CD14-positive monocyte (primary cell): ENCODE data around the gene SASH1. TPM values are rescaled to one million over a fixed set of nuclear protein-coding genes. Genes with fewer than 3 reads are reported as not detected.

Experiments
- DNase-seq, 3 donors: peaks; one replicate each; pipeline ENCODE4 v3.0.0-alpha.2; 2011 to 2022
- H2AFZ ChIP-seq: 2 replicates; pipeline ENCODE4 v1.6.0; 2012; ENCODE audit warnings: mild to moderate bottlenecking, low read depth, low read length, inconsistent platforms; ENCODE audit not compliant: insufficient read depth, poor library complexity, severe bottlenecking
- H3K27ac ChIP-seq, 2 donors: 1 replicate in 1 of 2; 2 replicates in 1 of 2; pipeline ENCODE4 v1.5.1; 2012 to 2013; ENCODE audit warnings: low read length in 2 of 2, control low read depth in 1 of 2, inconsistent platforms in 1 of 2, low read depth in 1 of 2, mild to moderate bottlenecking in 1 of 2
- H3K27me3 ChIP-seq, 2 donors: one replicate each; pipeline versions ENCODE4 v1.6.0 to v1.6.1; 2011 to 2013; ENCODE audit warnings: low read length in 2 of 2; ENCODE audit not compliant: control insufficient read depth in 2 of 2, insufficient read depth in 2 of 2
- H3K36me3 ChIP-seq, 2 donors: replicated peaks in 1 of 2; 1 replicate in 1 of 2; 2 replicates in 1 of 2; pipeline versions ENCODE4 v1.5.1 to v1.6.1; 2012 to 2013; ENCODE audit warnings: low read length in 2 of 2, control low read depth in 1 of 2, inconsistent platforms in 1 of 2, mild to moderate bottlenecking in 1 of 2; ENCODE audit not compliant: insufficient read depth in 2 of 2, control insufficient read depth in 1 of 2
- H3K4me1 ChIP-seq, 2 donors: 1 replicate in 1 of 2; 2 replicates in 1 of 2; pipeline versions ENCODE4 v1.5.1 to v1.6.1; 2012 to 2013; ENCODE audit warnings: low read length in 2 of 2, control low read depth in 1 of 2, inconsistent platforms in 1 of 2, mild to moderate bottlenecking in 1 of 2, moderate library complexity in 1 of 2; ENCODE audit not compliant: insufficient read depth in 2 of 2, control insufficient read depth in 1 of 2
- H3K4me2 ChIP-seq: replicated peaks from 2 replicates; pipeline ENCODE3; 2012; ENCODE audit warnings: low read length, moderate library complexity, mild to moderate bottlenecking; ENCODE audit not compliant: poor library complexity, severe bottlenecking; ENCODE audit errors: extremely low read depth
- H3K4me3 ChIP-seq, 3 experiments: fragments of 200-600 bp in 1 of 3; sonication (generic) in 1 of 3; replicated peaks in 1 of 3; 1 replicate in 2 of 3; 2 replicates in 1 of 3; pipeline ENCODE4 v1.5.1; 2011 to 2013; ENCODE audit warnings: low read length in 3 of 3, mild to moderate bottlenecking in 3 of 3, control low read depth in 2 of 3, low read depth in 2 of 3, inconsistent platforms in 1 of 3, moderate library complexity in 1 of 3
- H3K79me2 ChIP-seq: 2 replicates; pipeline ENCODE4 v1.6.0; 2012; ENCODE audit warnings: mild to moderate bottlenecking, control low read depth, inconsistent platforms, low read length, moderate library complexity; ENCODE audit not compliant: insufficient read depth
- H3K9ac ChIP-seq: 2 replicates; pipeline ENCODE4 v1.6.0; 2017; ENCODE audit warnings: low read length, mild to moderate bottlenecking; ENCODE audit not compliant: insufficient read depth, poor library complexity, severe bottlenecking
- H3K9me3 ChIP-seq, 2 donors: replicated peaks in 1 of 2; 1 replicate in 1 of 2; 2 replicates in 1 of 2; pipeline versions ENCODE4 v1.5.1 to v1.6.1; 2012 to 2013; ENCODE audit warnings: low read length in 2 of 2, control low read depth in 1 of 2; ENCODE audit not compliant: control insufficient read depth in 1 of 2, insufficient read depth in 1 of 2
- H4K20me1 ChIP-seq: 2 replicates; pipeline ENCODE4 v1.6.0; 2012; ENCODE audit warnings: mild to moderate bottlenecking, low read length, control low read depth, moderate library complexity; ENCODE audit not compliant: insufficient read depth
- H3K27ac Mint-ChIP-seq, 7 donors: one replicate each; pipeline ENCODE4 v1.8.0; 2020; ENCODE audit warnings: mild to moderate bottlenecking in 7 of 7, mixed read lengths in 7 of 7, moderate library complexity in 6 of 7, inconsistent platforms in 2 of 7
- H3K27me3 Mint-ChIP-seq, 3 donors: one replicate each; pipeline ENCODE4 v1.8.0; 2021 to 2022; ENCODE audit warnings: low read depth in 3 of 3, mild to moderate bottlenecking in 3 of 3, mixed read lengths in 3 of 3, moderate library complexity in 3 of 3, inconsistent platforms in 1 of 3
- H3K36me3 Mint-ChIP-seq, 2 donors: one replicate each; pipeline ENCODE4 v1.8.0; 2020; ENCODE audit warnings: mixed read lengths in 2 of 2, inconsistent platforms in 1 of 2, mild to moderate bottlenecking in 1 of 2
- H3K4me1 Mint-ChIP-seq: one replicate; pipeline ENCODE4 v1.8.0; 2020; ENCODE audit warnings: mild to moderate bottlenecking, mixed read lengths
- H3K4me3 Mint-ChIP-seq, 2 donors: one replicate each; pipeline ENCODE4 v1.8.0; 2020; ENCODE audit warnings: mild to moderate bottlenecking in 2 of 2, mixed read lengths in 2 of 2, moderate library complexity in 1 of 2
- H3K9me3 Mint-ChIP-seq, 7 donors: one replicate each; pipeline ENCODE4 v1.8.0; 2020 to 2022; ENCODE audit warnings: mixed read lengths in 7 of 7, mild to moderate bottlenecking in 6 of 7, moderate library complexity in 6 of 7, inconsistent platforms in 2 of 7
- CTCF ChIP-seq: fragments of 200-600 bp; IDR thresholded peaks from one replicate; pipeline ENCODE4 v1.8.0; 2022; ENCODE audit warnings: antibody characterized with exemption, mild to moderate bottlenecking
- WGBS: methylation state at CpG from one replicate; pipeline ENCODE4 v1.1.5; 2013; ENCODE audit warnings: missing lambda C conversion rate; ENCODE audit not compliant: insufficient coverage; 5-methylcytosine and 5-hydroxymethylcytosine counted together
- intact Hi-C, 2 donors: fragments of 100-400 bp; cut with micrococcal nuclease; formaldehyde crosslinking; loops; one replicate each; pipeline versions ENCODE4 v1.15.0 to v1.15.1; 2023
- polyA plus RNA-seq, 3 donors: library from polyadenylated mRNA; depleted of rRNA in 1 of 3; unstranded in 2 of 3; stranded (reverse) in 1 of 3; fragments of 300-500 nt in 2 of 3; fragments of >200 nt in 1 of 3; fragmentation: Illumina TruSeq in 2 of 3; gene quantifications; 1 replicate in 2 of 3; 2 replicates in 1 of 3; pipeline ENCODE4 v1.2.3, GENCODE V29; 2012 to 2021

SASH1 gene
- polyA plus RNA-seq, 3 donors: 0.90 to 5.1 (median 4.7) TPM

- Histone ChIP-seq H3K36me3 (no peaks in the 10 kb centered on the region), H2AFZ (no peak overlapping the region), H3K4me3 (no peak overlapping the region), H3K27me3 (no peaks in the 10 kb centered on the region), H3K9ac (no peak overlapping the region), H3K79me2 (no peaks in the 10 kb centered on the region), H3K27ac (no peak overlapping the region), H4K20me1 (no peaks in the 10 kb centered on the region), H3K4me2 (no peak overlapping the region), H3K9me3 (no peaks in the 10 kb centered on the region), H3K4me1 (peaks cover 2 to 19% of the 10 kb centered on the region in 2 donors)
- DNase-seq: no peak
- WGBS: 90% methylated on average over 1 of the region's 3 CpGs
- no peak for TF ChIP-seq CTCF
- intact Hi-C loops: no loop called here
- H3K27me3 Mint-ChIP-seq: peaks cover 5 to 16% (median 12%) of the 10 kb centered on the region in 3 donors
- peaks cover 26% of the 10 kb centered on the region for H3K4me1 Mint-ChIP-seq
- no peaks in the 10 kb centered on the region for H3K36me3 Mint-ChIP-seq
- H3K4me3 Mint-ChIP-seq: no peak overlapping the region
- no peak overlapping the region for H3K27ac Mint-ChIP-seq
- peaks cover 0 to 2% (median 0%) of the 10 kb centered on the region in 7 donors for H3K9me3 Mint-ChIP-seq
These were observed 104.0 kb downstream of the SASH1 start for GRCh38 chr6:148446681-148447080.

DNA sequence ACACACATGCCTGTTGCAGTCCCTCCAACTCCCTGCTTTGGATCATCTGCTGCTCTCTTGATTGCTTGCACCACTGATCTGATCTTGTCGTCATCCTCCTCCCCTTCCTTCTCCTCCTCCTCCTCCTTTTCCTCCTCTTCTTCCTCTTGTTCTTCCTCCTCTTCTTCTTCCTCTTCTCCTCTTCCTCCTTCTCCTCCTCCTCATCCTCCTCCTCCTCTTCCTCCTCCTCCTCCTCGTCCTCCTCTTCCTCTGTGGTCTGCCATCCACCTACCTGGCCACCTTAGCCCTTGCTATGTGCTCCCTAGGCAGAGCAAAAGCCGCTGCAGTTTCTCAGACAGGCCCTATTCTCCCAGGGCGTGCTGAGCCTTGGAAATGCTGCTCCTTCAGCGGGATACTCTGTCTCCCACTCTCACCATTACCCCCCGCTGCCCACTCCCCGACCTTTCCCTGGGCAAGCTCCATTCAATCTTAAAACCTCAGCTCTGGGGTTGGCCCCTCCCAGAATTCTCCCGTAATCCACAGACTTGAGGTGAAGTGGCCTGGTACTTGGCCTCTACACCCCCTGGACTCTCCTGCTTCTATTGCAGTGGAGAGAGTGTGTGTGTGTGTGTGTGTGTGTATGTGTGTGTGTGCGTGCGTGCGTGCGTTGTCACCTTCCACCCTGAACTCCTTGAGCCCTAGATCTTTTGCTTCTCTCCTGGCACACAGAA, 105.0 kb downstream of the SASH1 start:
- peaks cover 25% of the 10 kb centered on the region for H3K4me1 Mint-ChIP-seq
- no peak for TF ChIP-seq CTCF
- Histone ChIP-seq H3K27me3 (no peaks in the 10 kb centered on the region), H4K20me1 (no peaks in the 10 kb centered on the region), H3K4me3 (no peak overlapping the region), H3K9ac (no peak overlapping the region), H3K9me3 (no peaks in the 10 kb centered on the region), H3K4me2 (no peak overlapping the region), H2AFZ (no peak overlapping the region), H3K27ac (no peak overlapping the region), H3K36me3 (no peaks in the 10 kb centered on the region), H3K79me2 (no peaks in the 10 kb centered on the region), H3K4me1 (peaks cover 0 to 18% of the 10 kb centered on the region in 2 donors)
- intact Hi-C loops: no loop called here
- H3K27me3 Mint-ChIP-seq: peaks cover 3 to 16% (median 12%) of the 10 kb centered on the region in 3 donors
- no peak overlapping the region for H3K4me3 Mint-ChIP-seq
- no peak for DNase-seq
- H3K27ac Mint-ChIP-seq: peak overlapping the region in 1 of 7 donors; percentile 35
- H3K36me3 Mint-ChIP-seq: no peaks in the 10 kb centered on the region
- 92% methylated on average over 7 of the region's 12 CpGs for WGBS
- peaks cover 0 to 2% (median 0%) of the 10 kb centered on the region in 7 donors for H3K9me3 Mint-ChIP-seq
